ENCODE measurements around the gene CASD1.

CASD1 gene

GRCh38 chr7:94579470-94579869 lies 69.9 kb downstream of the CASD1 start:
- no peak for DNase-seq (ENCODE audit: low read depth in 2 of 3, low spot score in 1 of 3)

DNA sequence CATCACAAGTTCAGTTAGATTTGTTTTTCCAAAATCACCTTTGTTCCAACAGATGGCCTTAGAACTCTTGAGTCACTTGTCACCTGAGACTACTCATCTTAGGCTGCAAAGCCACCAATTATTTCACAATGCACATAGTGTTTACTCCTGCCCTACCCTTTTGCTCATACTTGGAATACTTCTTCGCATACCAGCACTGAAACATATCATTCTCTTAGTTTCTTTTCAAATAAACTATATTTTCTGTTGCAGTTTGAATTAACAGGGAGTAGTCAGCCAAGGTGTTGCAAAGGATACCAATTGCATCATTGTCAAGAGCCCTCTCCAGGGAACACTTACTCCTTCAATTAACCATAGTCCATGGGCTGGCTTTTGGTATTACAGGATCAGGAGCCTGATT lies 71.0 kb downstream of the CASD1 start:
- no peak for DNase-seq (ENCODE audit: low read depth in 2 of 3, low spot score in 1 of 3)

DNA sequence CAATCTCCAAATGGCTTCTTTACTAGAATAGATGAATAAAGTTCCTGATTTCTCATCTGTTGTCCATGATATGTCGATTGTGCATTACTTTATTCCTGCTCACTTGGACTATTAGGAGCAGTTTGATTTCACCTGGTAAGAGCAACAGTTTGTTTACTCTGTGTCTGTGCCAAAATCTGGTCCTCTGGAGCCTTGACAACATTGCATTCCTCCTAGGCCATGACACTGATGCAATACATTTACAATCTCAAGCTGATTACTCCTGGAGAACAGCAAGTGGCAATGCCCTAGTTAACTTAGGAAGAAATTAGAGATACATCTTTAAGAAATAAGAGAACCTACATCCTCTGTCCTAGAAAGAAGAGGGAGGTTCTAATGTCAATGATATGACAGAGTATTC lies 74.5 kb downstream of the CASD1 start:
- DNase-seq (ENCODE audit: low read depth in 2 of 3, low spot score in 1 of 3) = no peak

DNA sequence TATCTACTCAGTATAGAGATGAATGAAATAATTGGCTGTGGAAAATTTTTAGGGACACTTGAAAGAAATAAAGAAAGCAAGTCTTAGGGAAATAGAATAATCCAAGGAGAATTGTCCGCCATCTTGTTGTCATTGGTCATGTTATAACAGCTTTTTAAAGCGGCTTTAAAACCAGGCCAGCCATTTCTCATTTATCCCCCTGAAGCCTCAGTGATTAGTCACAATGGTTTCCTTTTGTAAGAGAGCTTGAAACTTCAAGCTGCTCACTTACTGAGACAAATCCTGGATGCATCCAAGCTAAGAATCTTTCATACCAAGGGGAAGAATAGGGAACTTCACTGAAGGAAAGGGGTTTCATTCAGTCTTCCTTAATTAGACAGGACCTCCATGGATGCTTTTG lies 78.5 kb downstream of the CASD1 start:
- no peak for DNase-seq (ENCODE audit: low read depth in 2 of 3, low spot score in 1 of 3)

DNA sequence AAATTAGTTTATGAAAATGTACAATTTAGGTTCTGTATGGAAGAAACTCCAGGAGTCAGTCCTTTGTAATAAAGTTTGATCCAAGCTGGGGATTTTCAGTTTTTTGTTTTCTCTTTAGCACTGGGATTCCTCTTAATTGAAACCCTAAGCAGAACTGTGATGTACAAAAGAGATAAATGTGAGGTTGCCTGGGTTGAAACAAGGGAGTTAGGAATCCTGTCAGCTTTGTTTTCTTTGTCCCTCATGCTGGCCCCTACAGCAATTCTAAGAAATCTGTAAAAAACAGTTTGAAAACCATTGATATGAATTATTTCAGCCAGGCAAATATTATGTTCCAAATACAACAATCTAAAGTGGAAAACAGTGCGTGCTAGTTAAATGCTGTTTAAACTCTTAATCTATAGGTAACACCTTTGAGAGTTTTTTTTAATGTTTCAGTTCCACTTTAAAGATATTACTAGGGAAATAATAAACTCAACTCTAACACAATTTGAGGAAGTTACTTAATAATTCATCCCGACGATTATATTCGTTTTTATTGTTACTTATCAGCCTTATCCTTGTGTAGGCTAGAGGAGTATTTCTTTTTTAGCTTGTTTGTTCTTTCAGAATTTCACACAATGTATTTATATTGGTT lies 81.0 kb downstream of the CASD1 start:
- DNase-seq (ENCODE audit: low read depth in 2 of 3, low spot score in 1 of 3) = no peak

DNA sequence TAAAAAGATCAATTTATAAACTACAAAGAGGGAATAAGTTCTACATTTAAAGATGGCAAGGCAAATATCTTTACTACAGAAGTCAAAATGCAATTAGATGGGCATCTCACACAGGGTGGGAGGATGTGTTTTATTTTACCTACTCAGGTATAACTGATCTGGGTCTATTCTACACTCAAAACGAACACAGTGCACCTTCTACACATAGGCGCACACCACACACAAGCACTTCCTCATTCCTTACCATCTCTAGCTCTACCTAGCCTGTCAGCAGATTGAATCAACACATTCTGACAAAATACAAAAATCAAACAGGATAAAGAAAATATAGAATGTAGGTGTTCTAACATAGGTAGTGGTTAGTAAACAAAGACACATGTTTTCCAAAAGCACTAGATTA lies 81.6 kb downstream of the CASD1 start:
- DNase-seq (ENCODE audit: low read depth in 2 of 3, low spot score in 1 of 3) = no peak

DNA sequence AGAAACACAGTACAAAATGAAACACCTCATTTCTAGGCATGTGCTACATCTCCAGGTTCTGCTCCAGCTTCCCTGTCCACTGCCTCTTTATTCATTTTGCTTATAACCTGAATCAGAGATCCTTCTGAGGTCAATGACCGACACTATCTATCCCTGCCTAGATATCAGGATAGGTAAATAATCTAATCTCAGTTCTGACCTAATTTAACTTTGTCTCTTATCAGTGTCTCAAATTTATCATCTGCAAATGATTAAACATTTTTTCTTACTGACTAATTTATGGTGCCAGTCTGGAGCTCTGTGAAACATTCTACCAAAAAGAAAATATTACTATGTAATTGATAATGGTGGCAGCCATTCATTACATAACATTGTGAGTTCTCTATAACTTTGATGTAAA lies 85.3 kb downstream of the CASD1 start:
- no peak for DNase-seq (ENCODE audit: low read depth in 2 of 3, low spot score in 1 of 3)

- no peak for DNase-seq (ENCODE audit: low read depth in 2 of 3, low spot score in 1 of 3)
These were observed 86.1 kb downstream of the CASD1 start for GRCh38 chr7:94595717-94596116.

GRCh38 chr7:94600267-94600666 lies 90.7 kb downstream of the CASD1 start:
- no peak for DNase-seq (ENCODE audit: low read depth in 2 of 3, low spot score in 1 of 3)

DNA sequence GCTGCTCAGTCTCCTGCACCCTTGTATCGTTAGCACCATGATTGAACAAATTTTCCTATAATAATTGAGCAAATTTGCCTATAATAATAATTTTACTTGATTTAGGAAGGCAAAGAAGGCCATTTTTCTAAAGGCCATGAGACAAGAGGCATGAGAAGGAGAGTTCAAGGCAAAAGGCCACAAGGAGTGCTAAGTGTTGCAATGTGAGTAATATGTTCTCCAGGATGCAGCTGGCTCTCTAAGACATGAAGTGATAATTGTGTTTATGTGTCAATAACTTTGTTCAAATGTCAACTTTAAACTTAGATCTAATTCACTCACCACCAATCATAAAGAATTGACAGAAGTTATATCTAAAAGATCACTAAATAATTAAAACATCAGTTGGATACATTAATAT lies 92.6 kb downstream of the CASD1 start:
- DNase-seq (ENCODE audit: low read depth in 2 of 3, low spot score in 1 of 3) = no peak

GRCh38 chr7:94605031-94605430 lies 95.4 kb downstream of the CASD1 start:
- no peak for DNase-seq (ENCODE audit: low read depth in 2 of 3, low spot score in 1 of 3)

Measured in stimulated activated CD4-positive, alpha-beta T cell treated with anti-CD3 and anti-CD28 coated beads, Interleukin-12 subunit alpha, Interleukin-12 subunit beta, amount 100 ng/mL, for 48 hours (primary cell).